ENCODE data around the gene PDE1A.

PDE1A gene

DNA sequence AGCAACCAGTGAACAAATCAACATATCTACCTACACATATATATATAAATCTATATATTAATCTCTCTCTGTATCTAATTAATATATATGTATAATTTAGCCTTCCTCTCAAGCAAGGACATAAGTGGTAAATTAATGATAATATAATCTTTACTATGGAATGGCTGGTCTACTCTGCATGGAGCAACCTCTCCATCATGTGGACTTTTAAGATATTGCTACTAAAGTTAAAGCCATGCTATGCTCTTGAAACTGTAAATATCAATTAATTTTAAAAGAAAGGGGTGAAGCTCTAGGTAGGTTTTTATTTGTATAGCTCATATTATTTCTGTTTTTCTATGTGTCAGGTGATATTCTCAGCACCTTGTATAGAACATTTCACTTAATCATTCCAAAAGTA, 294.2 kb downstream of the PDE1A start:
- TF ChIP-seq, protein P1, sequence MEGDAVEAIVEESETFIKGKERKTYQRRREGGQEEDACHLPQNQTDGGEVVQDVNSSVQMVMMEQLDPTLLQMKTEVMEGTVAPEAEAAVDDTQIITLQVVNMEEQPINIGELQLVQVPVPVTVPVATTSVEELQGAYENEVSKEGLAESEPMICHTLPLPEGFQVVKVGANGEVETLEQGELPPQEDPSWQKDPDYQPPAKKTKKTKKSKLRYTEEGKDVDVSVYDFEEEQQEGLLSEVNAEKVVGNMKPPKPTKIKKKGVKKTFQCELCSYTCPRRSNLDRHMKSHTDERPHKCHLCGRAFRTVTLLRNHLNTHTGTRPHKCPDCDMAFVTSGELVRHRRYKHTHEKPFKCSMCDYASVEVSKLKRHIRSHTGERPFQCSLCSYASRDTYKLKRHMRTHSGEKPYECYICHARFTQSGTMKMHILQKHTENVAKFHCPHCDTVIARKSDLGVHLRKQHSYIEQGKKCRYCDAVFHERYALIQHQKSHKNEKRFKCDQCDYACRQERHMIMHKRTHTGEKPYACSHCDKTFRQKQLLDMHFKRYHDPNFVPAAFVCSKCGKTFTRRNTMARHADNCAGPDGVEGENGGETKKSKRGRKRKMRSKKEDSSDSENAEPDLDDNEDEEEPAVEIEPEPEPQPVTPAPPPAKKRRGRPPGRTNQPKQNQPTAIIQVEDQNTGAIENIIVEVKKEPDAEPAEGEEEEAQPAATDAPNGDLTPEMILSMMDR (conservative IDR thresholded peaks at IDR 0.05), result peak; percentile 86
- H3K27ac ChIP-seq, result no peak overlapping the region

DNA sequence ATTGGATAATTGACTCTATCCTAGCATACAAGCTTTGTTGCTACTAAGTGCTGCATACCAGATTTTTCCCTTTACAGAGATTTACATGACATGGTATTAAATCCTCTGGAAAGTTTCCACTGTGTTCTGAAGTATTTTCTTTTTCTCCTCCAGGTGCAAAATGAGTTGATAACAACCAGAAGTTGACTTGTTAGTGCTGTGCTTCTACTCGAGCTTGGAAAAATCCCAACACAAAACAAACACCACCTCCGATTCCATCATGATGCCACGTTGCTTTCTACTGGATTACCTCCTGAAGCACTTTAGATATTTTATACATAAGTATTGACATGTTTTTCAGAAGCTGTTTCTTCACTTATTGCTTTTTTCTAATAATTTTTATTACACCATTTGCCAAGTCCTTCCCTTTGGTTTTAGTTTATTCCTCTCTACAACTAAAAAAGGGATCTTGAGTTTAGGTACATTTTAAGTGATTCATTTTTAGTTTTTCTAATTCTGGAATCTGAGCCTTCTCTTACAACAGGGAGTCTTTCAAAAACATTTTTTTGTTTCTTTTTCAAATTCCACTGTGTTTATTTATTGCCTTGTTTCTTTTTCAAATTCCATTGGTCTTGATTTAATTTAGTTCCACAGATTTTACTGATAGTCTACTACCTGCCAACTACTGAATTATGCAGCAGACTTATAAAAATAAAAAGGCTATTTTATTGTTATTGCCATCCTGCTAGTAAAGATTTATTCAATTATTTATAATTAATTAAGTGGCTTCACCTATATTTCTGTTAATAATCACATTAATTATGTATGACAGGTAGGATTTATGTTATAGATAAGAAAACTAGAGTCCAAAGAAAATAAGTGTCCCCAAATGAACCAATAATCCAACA, 297.8 kb downstream of the PDE1A start:
- H3K27ac ChIP-seq, result no peak overlapping the region
- TF ChIP-seq, protein P1 (conservative IDR thresholded peaks at IDR 0.05), result no peak

DNA sequence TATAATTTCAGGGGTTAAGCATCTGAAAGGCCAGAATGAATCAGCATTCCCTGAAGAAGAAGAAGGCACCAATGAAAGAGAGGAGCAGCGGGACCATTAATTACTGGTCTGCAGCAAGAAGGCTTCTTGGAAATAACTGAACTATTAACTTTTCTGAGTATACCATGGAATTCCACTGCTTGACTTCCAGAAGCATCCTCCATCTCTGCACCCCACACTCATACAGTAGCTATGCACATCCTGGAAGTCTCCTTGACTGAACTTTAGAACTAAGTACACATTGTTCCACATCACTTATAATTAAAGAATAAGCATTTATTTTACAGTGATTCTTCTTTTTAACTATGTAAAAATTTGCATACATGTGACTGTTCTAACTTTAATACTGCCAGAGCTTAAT, 309.6 kb downstream of the PDE1A start:
- H3K27ac ChIP-seq, result no peak overlapping the region
- TF ChIP-seq, protein P1 (conservative IDR thresholded peaks at IDR 0.05), result no peak

DNA sequence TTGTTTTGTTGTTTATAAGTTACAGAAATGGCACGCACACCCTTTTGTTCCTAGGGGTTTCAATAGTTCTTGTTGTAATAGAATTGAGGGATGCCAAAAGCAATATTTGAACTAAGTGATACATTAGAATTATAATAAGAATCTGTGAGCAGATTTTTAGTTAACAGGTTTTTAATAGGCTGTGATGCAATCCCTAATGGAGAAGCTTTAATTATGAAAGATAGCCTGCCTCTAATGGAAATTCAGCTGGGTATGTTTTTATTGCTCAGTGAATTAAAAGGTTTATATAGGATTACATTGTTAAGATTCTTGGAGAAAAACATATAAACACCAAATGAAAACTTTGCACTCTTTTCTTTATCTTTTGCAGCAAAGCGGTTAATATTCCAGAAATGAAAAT, 310.1 kb downstream of the PDE1A start:
- TF ChIP-seq, protein P1 (conservative IDR thresholded peaks at IDR 0.05), result no peak
- no peak overlapping the region for H3K27ac ChIP-seq

DNA sequence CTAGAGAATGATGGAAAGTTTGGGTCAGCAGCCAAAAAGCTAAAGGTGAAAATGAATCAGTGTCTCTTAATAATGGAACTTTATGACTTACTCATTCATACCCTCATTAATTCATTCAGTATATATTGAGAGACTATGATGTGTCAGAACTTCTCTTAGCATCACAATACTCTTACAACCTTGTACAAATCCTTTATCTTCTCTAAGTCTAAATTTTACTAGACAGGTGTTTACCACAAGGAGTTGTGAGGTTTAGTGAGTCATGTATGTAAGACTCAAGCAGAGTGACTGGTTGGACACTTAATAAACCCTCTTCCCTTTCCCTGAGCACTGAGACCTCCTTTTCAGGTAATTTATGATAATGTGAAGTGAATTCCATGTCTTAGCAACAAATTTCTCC, 311.6 kb downstream of the PDE1A start:
- TF ChIP-seq, protein P1 (conservative IDR thresholded peaks at IDR 0.05), result no peak
- H3K27ac ChIP-seq, result no peak overlapping the region

DNA sequence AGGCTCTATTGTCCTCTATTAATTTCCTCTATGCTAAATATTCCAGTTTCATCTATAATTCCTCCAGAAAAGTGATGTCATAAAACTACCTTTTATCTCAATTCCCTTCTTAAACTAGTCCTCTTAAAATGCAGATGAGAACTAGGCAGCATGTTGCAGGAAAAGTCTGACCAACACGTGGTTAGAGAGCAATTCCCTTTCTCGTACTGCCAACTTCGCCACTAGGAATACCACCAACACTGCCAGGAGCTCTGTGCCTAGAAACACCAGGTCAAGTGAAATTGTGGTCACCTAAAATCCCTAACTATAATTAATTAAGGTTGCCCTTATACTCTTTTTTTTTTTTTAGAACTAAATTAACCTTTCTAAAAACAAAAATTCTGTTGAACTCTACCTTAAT, 313.5 kb downstream of the PDE1A start:
- no peak overlapping the region for H3K27ac ChIP-seq
- TF ChIP-seq, protein P1 (conservative IDR thresholded peaks at IDR 0.05), result no peak

DNA sequence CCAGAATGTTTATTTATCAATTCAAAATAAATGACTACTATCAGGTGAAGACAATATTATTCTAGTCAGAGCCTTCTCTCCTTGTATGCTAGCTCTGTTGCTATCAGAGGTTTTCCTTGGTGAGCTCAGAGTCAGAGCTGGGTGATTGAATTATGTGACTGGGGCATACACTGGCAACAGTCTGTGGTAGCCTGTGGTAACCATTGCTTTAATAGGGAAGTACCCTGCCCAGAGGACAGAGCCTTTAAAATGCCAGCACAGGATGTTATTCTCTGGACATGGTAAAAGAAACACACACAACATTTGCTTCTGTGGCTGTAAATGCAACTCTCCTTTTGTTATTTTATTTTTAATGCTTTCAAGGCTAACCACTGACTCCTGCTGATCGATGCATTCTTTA, 316.5 kb downstream of the PDE1A start:
- no peak overlapping the region for H3K27ac ChIP-seq
- TF ChIP-seq, protein P1 (conservative IDR thresholded peaks at IDR 0.05), result no peak
